Measurements from ENCODE around the gene FHOD3. TPM values are rescaled to one million over a fixed set of nuclear protein-coding genes. Genes with fewer than 3 reads are reported as not detected.

FHOD3 gene
- total and polyA plus RNA-seq, 2 of the 4 experiments (the other 2 are of a cell fraction): 14.6 to 16.0 TPM

- ChIA-PET CTCF (no interaction called here), POLR2A (ENCODE audit: unreplicated experiment) (interaction anchor here (0.6 kb wide), 1 partner anchor 10 kb away, joined by 3 read pairs; no protein-coding TSS in a partner anchor)
- Histone ChIP-seq H2BK120ac (ENCODE audit: low read depth, low read length) (no peak overlapping the region), H3K23ac (ENCODE audit: low read depth, low read length) (no peak overlapping the region), H2AK5ac (ENCODE audit: low read depth, low read length) (no peak overlapping the region), H4K8ac (ENCODE audit: low read depth in 2 of 2, low read length in 2 of 2) (no peak overlapping the region), H3K18ac (ENCODE audit: low read depth, low read length) (no peak overlapping the region), H3K4ac (ENCODE audit: low read depth, low read length) (no peak overlapping the region), H4K5ac (ENCODE audit: low read depth, low read length) (no peak overlapping the region), H3K4me2 (ENCODE audit: low read depth, low read length) (no peak overlapping the region), H2AFZ (replicated peaks; ENCODE audit: low read length, poor library complexity) (no peak overlapping the region), H3K4me3 (ENCODE audit: insufficient read depth, low read depth, low read length) (no peak overlapping the region), H3K79me1 (ENCODE audit: low read depth in 1 of 2, low read length in 2 of 2) (no peaks in the 10 kb centered on the region), H2BK20ac (ENCODE audit: low read depth, low read length) (no peak overlapping the region), H2BK15ac (ENCODE audit: low read depth, low read length) (no peak overlapping the region), H3K9me3 (ENCODE audit: control insufficient read depth, insufficient read depth, low read length) (no peaks in the 10 kb centered on the region), H4K91ac (ENCODE audit: insufficient read depth, low read depth, low read length) (no peak overlapping the region), H3K9ac (ENCODE audit: low read depth, low read length) (no peak overlapping the region), H3K56ac (ENCODE audit: extremely low read depth, insufficient read depth, low read length) (no peak overlapping the region), H3K27ac (ENCODE audit: insufficient read depth, low read length) (no peak overlapping the region), H3K14ac (replicated peaks; ENCODE audit: low read depth, low read length) (no peak overlapping the region), H3K27me3 (ENCODE audit: control insufficient read depth, insufficient read depth, low read length) (no peaks in the 10 kb centered on the region), H2BK5ac (ENCODE audit: low read depth, low read length, poor library complexity, severe bottlenecking) (no peak overlapping the region), H2AK9ac (replicated peaks; ENCODE audit: low read depth, low read length, poor library complexity) (no peak overlapping the region), H4K20me1 (ENCODE audit: insufficient read depth, low read length) (no peaks in the 10 kb centered on the region), H3K36me3 (ENCODE audit: control insufficient read depth, insufficient read depth, low read length) (no peaks in the 10 kb centered on the region), H3K4me1 (ENCODE audit: control insufficient read depth, insufficient read depth, low read length) (peaks cover 28% of the 10 kb centered on the region), H3K9me1 (ENCODE audit: insufficient read depth, low read length) (peaks cover 14% of the 10 kb centered on the region; the same call in 1 of the 2 replicates)
- no peak for TF ChIP-seq CHD1 (IDR thresholded peaks at IDR 0.05; ENCODE audit: low read depth, low read length)
- TF ChIP-seq CTCF (conservative IDR thresholded peaks at IDR 0.05; ENCODE audit: low read depth, low read length): no peak
- no peak for TF ChIP-seq RFX5 (IDR thresholded peaks at IDR 0.05; ENCODE audit: low read depth, low read length)
- no peak for TF ChIP-seq USF2 (IDR thresholded peaks at IDR 0.05; ENCODE audit: low read depth, low read length)
- TF ChIP-seq CEBPB (IDR thresholded peaks at IDR 0.05; ENCODE audit: low read depth, low read length): no peak
- no peak for TF ChIP-seq ELK1 (IDR thresholded peaks at IDR 0.05; ENCODE audit: borderline replicate concordance, low read depth, low read length)
- no peak for TF ChIP-seq MXI1 (IDR thresholded peaks at IDR 0.05; ENCODE audit: borderline replicate concordance, low read depth, low read length)
- TF ChIP-seq BHLHE40 (IDR thresholded peaks at IDR 0.05; ENCODE audit: low read depth, low read length): no peak
- TF ChIP-seq MAZ (IDR thresholded peaks at IDR 0.05; ENCODE audit: borderline replicate concordance, low read depth, low read length): no peak
- no peak for TF ChIP-seq MAFK (IDR thresholded peaks at IDR 0.05; ENCODE audit: low read depth, low read length)
- TF ChIP-seq FOS (IDR thresholded peaks at IDR 0.05; ENCODE audit: low read depth, low read length): no peak
- no peak for DNase-seq
- WGBS, 2 experiments (ENCODE audit: extremely low coverage in 2 of 2, insufficient read length in 1 of 2): 96% methylated on average over 4 of the region's 4 CpGs; no CpG with 5 or more reads in 1 of the 2 experiments
- dilution Hi-C loops (cut with HindIII; ENCODE audit: low sequenced_read_pairs, unreplicated experiment) (no loop called here), in situ Hi-C loops (cut with MboI; ENCODE audit: low sequenced_read_pairs) (no loop called here), intact Hi-C loops (cut with micrococcal nuclease) (no loop called here)
- no peak for ATAC-seq (ENCODE audit: low read depth)
- BruUV-seq (replicated peaks): no TSS peak
These were observed 340.7 kb downstream of the FHOD3 start for GRCh38 chr18:36638224-36638623.

All from IMR-90 (cell line).